DMS153 treated with DMSO at 0.1 percent for 48 hours (cell line): ENCODE measurements around the gene CRB2.

ENCODE experiments used
- DNase-seq: peaks from one replicate; lab custom pipeline; 2025; ENCODE audit not compliant: unreplicated experiment; lab: John Stamatoyannopoulos, UW

CRB2 gene

DNA sequence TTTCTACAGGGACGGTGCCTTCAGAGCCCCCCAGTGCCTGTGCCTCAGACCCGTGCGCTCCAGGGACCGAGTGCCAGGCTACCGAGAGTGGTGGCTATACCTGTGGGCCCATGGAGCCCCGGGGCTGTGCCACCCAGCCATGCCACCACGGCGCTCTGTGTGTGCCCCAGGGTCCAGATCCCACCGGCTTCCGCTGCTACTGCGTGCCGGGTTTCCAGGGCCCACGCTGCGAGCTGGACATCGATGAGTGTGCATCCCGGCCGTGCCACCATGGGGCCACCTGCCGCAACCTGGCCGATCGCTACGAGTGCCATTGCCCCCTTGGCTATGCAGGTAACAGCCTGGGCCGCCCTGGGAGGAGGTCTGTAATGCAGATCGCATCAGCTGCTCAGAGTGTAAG, 6.9 kb downstream of the CRB2 start:
- no peak for DNase-seq

DNA sequence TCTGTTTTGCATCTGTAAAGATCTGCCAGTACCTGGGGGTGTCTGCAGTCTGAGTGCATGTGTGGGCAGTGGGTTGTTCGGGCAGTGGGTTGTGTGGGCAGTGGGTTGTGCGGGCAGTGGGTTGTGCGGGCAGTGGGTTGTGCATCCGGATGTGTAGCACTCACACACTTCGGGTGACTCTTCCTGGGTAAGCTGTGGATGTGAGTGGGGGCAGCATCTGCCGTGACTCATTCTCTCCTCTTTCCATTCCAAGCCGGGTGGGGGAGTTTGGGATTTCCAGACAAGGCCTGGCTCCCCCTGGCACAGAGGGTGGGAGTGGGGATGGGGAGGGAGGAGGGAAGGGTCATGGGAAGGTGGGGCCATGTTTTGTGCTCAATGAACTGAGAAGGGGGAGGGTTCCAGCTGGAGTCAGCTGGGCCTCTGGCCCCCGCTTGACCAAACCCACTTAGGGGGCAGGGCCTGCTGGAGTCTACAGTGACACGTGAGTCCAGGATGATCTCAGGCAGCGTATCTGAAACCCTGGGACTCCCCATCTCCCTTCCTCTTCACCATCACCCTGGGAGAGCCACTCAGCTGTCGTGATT, 8.3 kb downstream of the CRB2 start:
- no peak for DNase-seq

DNA sequence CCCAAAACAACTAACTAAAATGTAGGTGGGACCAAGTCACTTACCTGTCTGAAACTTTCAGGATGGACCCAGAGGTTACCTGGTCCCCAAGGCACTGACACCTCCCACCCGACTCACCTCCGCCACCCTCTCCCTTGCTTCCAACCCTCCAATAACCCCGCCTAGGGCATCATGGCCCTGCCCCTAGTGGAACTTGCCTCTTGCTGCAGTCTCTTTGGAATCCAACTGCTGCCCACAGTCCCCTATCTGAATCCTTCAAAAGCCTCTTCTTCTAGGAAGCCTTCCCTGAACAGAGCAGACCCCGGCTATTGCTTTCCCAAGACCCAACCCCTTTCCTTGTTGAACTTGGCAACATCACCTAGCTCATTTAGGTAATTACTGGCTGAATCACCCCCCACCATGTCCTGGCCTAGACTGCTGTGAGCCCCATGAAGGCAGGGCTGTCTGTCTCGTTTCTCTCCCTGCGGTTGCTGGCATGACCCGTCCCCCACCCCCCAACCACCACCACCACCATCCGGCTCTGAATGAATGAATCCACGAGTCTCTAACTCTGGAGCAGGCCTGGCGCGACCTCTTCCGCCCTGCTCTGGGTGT, 9.4 kb downstream of the CRB2 start:
- no peak for DNase-seq

DNA sequence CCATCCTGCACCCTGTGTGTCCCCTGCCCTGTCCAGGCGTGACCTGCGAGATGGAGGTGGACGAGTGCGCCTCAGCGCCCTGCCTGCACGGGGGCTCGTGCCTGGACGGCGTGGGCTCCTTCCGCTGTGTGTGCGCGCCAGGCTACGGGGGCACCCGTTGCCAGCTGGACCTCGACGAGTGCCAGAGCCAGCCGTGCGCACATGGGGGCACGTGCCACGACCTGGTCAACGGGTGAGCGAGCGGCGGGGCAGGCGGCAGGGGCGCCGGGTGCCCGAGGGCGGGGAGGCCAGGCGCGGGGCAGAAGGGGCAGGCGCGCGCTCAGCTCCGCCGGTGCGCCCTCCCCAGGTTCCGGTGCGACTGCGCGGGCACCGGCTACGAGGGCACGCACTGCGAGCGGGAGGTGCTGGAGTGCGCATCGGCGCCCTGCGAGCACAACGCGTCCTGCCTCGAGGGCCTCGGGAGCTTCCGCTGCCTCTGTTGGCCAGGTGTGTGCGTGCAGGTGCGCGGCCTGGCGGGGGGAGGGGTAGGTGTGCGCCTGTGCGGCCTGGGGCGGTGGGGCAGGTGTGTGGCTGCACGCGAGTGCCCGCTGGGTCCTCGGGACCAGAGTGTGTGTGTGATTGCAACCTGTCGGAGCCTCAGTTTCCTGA, 10.0 kb downstream of the CRB2 start:
- DNase-seq = no peak

DNA sequence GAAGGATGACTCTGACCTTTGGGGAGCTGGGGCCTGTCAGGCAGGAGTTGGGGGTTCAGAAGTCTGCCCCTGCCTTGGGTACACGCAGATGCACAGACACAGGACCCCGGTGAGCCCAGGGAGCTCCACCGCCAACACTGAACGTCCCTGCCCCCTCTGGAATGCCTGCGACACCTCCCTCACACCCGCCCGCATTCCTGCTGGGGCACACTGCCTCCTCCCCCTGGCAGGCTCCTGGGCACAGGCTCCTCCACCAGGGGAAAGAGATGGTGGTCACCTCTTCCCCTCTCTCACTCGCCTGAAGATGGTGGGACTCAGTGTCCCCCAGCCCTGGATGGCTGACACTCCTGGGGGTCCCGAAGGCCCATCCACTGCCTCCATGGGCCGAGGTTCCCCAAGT, 12.0 kb downstream of the CRB2 start:
- no peak for DNase-seq

DNA sequence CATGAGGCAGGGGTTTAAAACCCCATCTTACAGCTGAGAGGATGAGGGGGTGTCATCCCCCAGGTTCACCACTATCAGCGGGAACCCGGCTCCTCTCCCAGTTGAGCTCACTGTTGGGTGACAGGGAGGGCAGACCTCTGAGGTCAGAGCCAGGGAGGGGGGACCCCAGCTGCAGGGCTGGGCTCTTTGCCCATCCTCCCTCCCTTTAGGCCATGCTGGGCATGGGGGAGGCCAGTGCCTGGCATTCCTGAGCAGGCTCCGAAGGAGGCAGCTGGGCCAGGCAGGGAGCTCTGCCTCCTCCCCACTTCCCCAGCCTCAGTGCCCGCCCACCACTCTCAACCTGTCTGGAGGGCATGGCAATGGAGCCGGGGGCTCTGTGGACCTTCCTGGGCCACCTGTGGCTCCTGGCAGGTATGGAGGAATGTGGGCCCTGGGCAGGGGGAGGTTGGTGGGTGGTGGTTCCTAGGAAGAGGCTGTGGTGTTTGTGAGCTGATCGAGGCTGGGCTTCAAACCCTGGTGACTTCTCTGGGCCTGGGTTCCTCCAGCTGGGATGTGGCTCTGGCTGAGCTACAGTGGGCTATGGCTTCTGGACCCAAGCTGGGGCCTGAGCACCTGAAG, 12.6 kb downstream of the CRB2 start:
- no peak for DNase-seq

DNA sequence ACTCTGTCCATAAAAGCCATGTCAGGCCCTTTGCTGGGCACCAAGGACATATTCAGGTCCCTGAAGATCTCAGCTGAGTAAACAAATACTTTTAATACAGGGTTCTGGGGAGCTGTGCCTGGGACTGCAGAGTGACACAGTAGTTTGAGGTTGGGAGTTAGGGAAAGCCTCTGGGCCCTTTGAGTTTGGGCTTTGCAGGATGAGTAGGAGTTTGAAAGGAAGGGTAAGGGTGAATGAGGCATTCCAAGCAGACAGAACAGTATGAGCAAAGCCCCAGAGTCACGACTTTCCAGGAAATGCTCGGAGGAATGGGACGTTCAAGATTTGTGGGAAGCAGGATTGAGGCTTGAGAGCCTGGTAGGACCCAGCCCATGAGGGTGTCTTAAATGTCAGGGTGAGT, 13.3 kb downstream of the CRB2 start:
- DNase-seq = no peak

DNA sequence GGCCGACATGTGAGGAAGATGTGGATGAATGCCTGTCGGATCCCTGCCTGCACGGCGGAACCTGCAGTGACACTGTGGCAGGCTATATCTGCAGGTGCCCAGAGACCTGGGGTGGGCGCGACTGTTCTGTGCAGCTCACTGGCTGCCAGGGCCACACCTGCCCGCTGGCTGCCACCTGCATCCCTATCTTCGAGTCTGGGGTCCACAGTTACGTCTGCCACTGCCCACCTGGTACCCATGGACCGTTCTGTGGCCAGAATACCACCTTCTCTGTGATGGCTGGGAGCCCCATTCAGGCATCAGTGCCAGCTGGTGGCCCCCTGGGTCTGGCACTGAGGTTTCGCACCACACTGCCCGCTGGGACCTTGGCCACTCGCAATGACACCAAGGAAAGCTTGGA, 14.1 kb downstream of the CRB2 start:
- DNase-seq = no peak

DNA sequence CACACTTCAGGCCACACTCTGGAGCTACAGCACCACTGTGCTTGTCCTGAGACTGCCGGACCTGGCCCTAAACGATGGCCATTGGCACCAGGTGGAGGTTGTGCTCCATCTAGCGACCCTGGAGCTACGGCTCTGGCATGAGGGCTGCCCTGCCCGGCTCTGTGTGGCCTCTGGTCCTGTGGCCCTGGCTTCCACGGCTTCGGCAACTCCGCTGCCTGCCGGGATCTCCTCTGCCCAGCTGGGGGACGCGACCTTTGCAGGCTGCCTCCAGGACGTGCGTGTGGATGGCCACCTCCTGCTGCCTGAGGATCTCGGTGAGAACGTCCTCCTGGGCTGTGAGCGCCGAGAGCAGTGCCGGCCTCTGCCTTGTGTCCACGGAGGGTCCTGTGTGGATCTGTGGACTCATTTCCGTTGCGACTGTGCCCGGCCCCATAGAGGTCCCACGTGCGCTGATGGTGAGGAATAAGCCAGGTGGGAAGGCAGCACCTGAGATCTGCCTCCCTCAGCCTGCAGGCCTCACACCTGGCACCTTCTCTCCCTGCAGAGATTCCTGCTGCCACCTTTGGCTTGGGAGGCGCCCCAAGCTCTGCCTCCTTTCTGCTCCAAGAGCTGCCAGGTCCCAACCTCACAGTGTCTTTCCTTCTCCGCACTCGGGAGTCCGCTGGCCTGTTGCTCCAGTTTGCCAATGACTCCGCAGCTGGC, 14.7 kb downstream of the CRB2 start:
- no peak for DNase-seq

DNA sequence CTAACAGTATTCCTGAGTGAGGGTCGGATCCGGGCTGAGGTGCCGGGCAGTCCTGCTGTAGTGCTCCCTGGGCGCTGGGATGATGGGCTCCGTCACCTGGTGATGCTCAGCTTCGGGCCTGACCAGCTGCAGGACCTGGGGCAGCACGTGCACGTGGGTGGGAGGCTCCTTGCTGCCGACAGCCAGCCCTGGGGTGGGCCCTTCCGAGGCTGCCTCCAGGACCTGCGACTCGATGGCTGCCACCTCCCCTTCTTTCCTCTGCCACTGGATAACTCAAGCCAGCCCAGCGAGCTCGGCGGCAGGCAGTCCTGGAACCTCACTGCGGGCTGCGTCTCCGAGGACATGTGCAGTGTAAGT, 15.2 kb downstream of the CRB2 start:
- DNase-seq = no peak

DNA sequence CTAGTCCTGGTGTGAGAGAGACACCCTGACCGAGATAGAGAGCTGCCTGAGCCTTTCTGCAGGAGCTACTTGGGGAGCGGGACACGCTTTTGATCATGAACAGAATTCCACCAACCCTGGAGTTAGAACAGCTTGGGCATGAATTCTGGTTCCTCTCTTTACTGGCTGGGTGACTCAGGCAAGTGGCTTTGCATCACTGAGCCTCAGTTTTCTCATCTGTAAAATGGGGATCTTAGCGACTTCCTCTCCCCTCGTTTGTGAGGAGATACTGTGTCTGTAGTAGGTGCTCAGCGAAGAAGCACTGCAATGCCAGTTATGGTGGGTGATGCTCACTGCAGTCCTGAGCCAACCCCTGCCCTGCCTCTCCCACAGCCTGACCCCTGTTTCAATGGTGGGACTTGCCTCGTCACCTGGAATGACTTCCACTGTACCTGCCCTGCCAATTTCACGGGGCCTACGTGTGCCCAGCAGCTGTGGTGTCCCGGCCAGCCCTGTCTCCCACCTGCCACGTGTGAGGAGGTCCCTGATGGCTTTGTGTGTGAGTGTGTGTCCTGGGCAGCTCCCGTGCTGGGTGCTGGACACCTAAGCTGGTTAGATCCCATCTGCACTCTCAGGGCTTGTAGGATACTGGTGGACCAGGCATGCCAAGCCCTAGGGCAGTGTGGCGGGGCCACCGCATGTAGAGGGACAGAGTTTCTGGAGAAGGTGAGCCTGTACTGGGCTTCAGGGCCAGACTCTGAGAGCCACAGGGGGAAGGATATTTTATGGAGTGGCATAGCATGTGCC, 16.0 kb downstream of the CRB2 start:
- no peak for DNase-seq

DNA sequence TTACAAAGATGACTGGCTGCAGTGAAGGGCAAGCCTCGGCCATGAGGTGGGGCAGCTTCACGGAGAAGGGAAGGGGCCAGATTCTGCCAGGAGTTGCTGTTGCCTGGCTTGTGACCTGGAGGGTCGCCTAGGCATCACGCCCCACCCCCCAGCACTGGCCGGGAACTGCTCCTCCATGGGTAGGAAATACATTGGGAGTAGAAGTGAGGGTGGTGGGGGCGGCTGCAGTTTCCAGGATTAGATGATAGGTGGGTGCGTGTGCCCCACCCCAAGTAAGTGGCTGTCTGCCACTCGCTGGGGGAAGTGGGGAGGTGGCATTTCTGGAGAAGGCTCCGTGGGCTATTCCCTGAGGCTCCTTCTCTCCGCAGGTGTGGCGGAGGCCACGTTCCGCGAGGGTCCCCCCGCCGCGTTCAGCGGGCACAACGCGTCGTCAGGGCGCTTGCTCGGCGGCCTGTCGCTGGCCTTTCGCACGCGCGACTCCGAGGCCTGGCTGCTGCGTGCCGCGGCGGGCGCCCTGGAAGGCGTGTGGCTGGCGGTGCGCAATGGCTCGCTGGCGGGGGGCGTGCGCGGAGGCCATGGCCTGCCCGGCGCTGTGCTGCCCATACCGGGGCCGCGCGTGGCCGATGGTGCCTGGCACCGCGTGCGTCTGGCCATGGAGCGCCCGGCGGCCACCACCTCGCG, 16.9 kb downstream of the CRB2 start:
- no peak for DNase-seq

DNA sequence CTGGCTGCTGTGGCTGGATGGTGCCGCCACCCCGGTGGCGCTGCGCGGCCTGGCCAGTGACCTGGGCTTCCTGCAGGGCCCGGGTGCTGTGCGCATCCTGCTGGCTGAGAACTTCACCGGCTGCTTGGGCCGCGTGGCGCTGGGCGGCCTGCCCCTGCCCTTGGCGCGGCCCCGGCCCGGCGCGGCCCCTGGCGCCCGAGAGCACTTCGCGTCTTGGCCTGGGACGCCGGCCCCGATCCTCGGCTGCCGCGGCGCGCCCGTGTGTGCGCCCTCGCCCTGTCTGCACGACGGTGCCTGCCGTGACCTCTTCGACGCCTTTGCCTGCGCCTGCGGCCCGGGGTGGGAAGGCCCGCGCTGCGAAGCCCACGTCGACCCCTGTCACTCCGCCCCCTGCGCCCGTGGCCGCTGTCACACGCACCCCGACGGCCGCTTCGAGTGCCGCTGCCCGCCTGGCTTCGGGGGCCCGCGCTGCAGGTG, 17.5 kb downstream of the CRB2 start:
- DNase-seq = no peak

DNA sequence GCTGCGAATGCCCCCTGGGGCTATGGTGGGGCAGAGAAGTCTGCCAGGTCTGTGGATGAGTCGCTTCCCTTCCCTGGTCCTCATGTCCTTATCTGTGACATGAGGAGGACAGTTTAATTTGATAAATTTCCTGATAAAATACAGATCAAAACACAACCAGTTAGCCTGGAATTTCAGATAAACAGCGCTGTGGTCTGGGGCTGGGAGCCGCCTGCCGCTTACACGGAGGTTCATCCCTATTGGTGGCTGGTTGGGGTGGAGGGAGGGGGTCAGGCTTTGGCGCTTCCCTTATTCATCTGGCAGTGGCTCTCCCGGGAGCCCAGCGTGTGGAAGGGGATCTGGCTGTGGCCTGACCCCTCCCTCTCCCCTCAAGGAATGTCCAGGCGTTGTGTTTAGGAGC, 17.9 kb downstream of the CRB2 start:
- no peak for DNase-seq

DNA sequence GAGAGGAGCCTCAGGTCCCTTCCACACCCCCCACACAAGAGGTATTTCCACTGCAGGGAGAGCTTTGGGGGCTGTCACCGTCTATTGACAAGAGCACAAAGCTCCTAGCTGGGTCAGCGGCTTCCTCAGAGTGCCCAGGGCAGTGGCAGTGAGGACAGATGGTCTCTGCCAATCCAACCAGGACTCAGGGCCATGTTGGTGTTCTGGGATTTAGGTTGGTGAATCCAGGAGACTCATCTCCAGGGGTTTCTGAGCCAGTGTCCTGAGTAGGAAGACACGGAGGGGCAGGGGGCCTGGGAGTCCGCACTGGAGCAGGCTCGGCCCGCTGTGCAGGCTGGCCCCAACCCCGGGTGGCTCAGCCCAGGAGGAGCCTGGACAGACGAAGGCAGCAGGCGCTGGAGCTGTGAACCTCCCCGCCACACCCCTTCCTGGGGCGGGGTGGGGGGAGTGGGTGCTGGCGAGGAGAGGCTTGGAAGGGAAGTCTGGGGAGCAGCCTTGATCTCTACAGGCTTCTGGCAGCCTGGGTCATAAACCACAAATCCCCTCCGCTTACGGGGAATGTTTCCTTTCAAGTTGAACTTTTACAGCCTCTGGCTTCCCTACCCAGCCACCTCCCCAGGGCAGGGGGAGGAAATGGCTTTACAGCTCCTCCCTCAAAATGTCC, 19.6 kb downstream of the CRB2 start:
- no peak for DNase-seq

DNA sequence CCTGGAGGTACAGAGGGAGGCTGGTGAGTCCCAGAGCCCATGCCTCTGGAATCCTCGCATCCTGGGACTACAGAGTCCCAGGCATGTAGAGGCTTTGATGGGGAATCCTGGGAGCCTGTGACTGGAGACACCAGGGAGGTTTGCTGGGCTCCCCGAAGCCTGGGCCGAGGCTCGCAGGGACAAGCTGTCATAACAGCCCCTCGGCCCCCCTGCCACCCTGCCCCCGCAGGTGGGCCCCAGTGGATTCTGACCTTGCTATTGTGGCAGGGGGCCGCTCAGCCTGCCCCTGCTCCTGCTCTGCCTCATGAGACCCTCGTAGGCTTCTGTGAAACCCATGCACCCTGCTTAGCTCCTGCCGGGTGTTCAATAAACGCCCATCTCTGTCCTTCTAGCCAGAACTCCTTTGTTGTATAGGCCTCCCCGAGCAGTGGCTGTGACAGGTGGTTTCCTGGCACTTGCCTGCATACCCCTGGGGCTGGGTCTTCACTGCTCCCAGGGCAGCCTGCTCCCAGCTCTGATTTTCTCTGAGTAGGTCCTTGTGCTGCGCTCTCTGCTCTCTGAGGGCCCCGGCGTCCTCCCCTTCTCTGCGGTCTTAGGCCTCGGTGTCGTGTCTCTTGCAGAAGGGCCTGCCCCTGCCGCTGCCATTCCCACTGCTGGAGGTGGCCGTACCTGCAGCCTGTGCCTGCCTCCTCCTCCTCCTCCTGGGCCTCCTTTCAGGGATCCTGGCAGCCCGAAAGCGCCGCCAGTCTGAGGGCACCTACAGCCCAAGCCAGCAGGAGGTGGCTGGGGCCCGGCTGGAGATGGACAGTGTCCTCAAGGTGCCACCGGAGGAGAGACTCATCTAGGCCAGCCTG, 20.4 kb downstream of the CRB2 start:
- DNase-seq = no peak

DNA sequence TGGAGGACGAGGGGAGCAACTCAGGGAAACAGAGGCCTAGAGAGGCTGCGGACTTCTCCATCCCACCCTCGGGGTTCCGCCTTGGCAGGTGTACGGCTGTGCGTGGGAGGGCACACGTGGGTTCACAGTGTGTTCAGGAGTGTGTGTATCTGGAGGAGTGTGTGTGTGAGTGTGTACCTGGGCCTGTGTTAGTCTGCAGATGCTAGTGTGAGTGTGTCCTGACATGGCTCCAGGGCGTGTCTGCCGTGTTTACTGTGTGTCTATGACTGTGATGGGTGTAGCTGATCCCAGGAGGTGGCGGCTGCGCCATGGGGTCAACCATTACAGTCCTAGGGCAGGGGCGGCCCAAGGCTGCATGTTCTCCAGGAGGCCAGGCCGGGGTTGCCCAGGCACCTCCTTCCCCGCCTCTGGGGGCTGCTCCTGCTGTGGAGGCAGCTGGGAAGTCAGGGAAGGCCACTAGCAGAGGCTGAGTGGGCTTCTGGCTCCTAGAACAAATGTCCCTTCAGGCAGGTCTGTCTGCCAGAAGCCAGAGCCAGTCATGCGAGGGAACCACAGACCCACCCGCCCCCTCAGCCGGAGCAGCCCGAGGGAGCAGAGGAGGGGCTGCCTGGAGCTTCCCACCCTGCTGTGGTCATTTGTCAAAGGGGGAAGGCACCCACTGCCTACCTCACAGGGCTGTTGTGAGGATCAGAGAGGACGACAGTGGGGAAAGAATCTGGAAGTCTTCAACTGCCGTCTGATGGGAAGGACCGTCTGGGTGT, 21.4 kb downstream of the CRB2 start:
- DNase-seq = no peak

DNA sequence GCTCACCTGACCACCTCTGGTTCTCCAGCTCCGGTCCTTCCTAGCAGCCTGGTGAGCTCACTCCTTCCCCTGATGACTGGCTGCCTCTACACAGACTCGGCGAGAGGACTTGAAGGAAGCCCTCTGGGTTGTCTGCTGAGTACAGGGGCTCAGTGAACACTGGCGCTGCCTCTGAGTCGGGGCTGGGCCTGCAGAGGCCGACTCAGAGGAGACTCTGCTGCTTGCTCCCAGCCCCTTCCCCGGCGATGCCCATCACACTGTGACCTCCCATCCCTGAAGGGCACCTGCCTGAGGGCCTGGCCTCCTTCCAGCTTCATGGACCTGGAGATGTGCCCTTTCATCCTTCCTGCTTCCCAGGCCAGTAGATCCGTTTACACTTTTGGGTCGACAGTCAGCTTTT, 22.0 kb downstream of the CRB2 start:
- DNase-seq = no peak
